ENCODE results near the gene TLR10.
"Not testable (repeated sequence)": the region's sequence is repeated elsewhere in the genome, so short reads cannot be mapped to it uniquely, and the experiment has no call there.

Gene TLR10

DNA sequence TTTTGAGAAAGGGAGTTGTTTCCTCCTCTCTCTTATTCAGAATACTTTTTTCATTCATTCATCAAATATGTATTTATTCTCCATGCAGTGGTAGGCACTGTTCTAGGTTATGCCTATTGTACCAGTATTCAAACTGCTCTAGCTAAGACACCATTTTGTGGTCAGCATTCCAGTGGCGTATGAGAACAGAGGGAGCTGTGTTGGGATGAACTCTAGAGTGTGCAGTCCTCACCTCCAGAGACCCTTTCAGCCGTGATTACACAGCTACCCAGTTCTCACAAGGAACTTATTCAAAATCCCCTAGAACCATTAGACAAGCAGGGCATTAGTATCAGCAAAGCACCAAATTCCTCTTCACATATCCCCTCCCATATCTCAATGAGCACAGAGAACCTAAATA lies 17.6 kb upstream of the TLR10 start:
- no peak for DNase-seq

DNA sequence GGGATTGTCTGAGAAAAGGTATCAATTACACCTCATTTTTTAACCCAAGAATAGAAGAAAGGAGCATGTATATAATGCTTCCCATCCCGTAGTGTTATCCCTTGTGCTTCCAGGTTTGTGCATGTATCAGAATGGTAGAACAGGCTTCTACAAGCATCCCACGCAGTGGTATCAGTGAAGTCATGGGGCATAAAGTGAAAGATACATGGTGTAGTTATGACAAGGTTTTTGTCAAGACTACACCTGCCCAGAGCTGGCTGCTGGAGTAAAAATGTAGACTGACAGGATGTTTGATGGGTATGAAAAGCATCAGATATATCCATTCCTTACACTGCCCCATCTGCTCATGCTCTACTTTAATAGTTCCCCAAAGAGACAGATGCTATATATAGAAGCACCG lies 12.3 kb upstream of the TLR10 start:
- no peak for DNase-seq

DNA sequence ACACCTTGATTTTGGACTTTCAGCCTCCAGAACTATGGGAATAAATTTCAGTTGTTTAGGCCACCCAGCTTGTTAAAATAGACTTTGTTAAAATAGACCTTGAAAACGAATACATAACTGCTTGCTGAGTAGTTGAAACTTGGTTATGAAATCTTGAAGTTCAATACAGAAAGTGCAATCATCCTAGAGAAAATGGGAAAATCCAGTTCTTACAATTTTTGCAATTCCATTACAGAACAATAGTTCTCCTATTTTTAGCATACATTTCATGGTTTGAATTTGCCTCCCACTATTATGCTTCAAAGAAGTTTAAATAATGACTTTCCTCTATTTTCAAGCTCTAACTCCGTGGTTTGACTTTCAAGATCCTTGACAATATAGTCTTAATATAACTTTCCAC lies 11.3 kb upstream of the TLR10 start:
- no peak for DNase-seq

DNA sequence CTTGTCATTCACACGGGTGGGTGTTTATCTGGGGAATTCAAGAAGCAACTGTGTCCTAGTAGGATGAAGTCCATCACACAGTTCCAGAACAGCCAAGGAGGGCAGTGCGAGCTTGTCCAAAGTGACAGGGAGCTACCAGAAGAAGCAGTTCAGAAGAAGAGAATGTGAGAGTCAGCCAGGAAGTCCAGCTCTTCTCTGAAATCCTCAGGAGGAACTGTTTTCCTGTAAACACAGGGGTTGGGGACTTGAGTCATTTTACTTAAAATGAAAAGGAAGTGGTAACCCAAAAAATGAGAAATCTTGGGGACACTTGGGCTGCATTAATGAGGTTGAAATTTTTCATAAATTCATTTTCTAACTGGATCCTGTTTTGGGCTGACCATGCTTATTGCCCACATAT lies 8.2 kb upstream of the TLR10 start:
- no peak for DNase-seq

DNA sequence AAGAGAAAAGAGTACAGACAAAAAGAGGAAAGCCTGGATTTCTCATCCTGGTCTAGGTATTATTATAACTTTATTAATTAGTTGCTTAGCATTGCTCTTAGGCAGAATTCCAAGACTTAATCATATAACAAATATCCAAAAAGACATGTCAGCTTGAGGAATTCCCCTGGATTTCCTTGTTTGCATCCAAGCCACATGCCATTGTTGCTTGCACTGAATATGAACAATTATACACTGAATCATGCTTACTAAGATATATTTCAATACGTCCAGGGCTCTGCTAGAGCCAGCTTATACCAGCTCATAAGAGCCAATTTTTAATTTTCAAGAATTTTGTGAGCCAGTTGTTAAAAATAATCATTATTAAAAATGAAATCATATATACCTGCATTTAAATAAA lies 5.5 kb upstream of the TLR10 start:
- DNase-seq = no peak

DNA sequence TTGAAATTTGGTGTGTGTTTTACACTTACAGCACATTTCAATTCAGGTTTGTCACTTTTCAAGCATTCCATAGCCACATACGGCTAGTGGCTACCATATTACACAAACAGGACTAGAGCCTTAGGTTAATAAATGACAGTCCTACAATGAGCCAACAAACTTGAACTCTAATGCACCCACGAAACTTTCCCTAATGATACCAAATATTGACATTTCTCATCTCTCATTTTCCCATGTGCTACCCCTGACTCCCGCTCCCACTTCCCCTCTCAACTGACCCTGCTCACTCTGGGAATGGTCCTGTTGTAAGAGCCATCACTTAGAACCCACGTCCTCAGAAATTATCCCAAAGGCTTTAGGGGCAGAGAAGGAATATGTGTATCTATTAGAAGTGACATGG lies 4.9 kb upstream of the TLR10 start:
- DNase-seq = no peak

DNA sequence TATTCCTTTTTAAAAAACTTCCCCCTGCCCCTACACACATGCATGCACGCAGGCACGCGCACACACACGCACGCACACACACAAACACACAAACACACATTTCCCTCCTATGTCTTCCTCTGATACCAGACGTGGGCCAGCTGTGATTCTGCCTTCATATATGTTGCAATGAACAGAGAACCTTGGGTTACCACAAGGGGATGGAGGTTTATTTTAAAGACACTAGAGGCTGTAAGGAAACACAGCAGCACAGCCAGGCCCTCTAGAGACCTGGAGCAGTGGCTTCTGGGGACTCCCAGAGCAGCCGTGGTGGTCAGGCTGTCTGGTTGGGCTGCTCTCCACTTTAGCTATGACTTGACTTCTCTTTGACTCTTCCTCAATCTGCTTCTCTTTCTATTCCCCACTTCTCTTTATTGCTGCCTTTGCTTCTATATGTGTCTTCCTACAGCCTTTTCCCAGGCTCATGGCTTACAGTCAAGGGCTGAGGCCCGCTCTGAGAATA lies 3.2 kb upstream of the TLR10 start:
- no peak for DNase-seq

DNA sequence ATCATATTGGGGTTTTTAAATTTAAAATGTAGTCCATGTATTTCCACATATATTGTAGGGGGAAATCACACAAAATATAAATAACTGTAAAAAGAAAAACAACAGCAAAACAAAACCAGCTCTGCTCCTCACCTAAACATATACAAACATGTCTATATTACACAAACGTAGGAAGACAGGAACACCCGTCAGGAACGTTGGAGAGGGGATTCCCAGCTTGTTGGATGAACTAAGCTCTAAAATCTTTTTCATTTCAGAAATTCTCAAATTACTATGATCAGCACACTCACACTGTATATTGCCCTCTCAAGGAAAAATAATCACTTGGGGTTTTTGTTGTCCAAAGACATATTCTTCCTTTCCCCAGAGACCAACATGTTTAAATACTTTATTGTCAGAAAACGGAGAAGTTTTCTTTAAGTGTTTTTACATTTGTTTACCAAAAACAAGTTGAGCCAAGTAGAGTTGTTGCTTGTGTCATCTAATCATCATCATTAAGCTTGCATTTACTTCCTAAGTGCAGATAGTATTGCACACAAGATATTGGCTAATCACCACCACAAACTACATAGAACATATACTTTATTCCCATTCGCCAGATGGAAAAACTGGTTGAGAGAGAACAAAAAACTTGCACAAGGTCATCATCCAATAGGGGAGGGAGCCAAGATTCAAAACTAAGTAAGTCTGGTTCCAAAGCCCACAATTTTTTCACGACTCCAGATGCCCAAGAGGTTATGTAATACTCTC lies 2.4 kb upstream of the TLR10 start:
- no peak for DNase-seq

DNA sequence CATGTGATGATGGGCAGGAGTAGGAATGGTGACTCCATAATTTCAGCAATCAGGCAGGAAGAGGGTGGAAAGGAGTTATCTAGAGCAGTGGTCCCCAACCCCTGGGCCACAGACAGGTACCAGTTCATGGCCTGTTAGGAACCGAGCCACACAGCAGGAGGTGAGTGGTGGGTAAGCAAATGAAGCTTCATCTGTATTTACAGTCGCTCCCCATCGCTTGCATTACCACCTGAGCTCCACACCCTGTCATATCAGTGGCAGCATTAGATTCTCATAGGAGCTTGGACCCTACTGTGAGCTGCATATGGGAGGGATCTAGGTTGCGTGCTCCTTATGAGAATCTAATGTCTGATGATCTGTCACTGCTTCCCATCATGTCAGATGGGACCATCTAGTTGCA lies 1.4 kb upstream of the TLR10 start:
- DNase-seq = no peak

DNA sequence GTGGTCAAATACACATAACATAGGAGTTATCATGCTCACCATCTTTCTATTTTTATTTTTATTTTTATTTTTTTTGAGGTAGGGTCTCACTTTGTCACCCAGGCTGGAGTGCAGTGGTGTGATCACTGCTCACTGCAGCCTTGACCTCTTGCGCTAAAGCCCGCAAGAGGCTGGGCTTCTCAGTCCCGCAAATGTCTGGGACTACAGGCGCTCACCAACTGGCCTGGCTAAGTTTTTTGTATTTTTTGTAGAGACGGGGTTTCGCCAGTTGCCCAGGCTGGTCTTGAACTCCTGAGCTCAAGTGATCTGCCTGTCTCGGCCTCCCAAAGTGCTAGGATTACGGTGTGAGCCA lies 295 bp upstream of the TLR10 start:
- DNase-seq = no peak

DNA sequence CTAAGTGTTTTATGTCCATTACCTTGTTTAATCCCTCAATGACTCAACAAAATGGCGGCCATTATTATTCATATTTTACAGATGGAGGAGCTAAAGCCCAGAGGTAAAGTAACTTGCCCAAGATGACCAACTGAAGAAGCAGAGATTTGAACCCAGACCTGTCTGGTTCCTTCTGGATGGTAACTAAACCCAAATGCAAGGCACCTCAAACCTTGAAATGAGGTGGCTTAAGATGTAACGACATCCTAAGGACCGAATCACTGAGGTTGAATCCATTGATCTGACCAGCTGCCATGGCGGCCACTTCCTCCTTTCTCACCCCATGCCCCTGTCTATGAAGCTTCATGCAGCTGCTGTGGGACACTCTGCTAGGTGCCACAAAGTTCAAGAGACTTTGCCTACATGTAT lies 932 bp downstream of the TLR10 start:
- no peak for DNase-seq

DNA sequence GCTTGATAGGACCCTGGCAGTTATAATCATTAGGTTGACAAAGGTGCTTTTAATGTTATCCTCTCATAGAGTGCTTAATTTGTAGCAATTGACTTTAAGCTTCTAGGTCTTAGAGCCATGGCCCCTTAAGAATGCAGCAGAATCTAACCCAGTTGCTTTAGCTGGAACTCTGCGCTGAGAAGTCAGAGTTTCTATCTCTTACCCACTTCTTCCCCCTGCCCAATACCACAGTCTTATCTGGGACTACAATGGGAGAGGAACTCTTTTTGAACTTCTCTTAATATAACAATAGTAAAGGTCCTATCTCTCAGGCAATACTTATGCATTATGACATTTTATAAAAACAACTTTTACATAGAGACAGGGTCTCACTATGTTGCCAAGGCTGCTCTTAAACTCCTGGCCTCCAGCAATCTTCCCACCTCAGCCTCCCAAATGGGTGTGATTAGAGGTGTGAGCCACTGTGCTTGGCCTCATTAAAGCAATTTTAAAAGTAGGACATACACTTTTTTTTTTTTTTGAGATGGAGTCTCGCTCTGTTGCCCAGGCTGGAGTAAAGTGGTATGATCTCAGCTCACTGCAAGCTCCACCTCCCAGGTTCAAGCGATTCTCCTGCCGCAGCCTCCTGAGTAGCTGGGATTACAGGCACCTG lies 1.8 kb downstream of the TLR10 start:
- no peak for DNase-seq

DNA sequence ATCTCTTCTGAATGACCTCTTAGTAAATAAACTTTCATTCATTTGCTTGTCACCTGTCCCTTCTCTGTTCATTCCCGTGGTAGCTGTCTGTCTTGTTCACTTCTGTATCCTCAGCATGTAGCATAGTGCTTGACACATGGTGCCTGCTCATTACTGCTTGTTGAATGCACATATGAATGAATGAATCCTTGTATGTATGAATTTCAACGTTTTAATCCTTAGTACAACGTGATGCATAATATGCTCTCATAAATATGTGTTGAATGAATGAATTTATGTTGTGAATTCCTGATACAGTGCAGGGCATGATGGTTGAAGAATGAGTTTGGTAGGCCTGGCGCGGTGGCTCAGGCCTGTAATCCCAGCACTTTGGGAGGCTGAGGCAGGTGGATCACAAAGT lies 3.0 kb downstream of the TLR10 start:
- DNase-seq = no peak

DNA sequence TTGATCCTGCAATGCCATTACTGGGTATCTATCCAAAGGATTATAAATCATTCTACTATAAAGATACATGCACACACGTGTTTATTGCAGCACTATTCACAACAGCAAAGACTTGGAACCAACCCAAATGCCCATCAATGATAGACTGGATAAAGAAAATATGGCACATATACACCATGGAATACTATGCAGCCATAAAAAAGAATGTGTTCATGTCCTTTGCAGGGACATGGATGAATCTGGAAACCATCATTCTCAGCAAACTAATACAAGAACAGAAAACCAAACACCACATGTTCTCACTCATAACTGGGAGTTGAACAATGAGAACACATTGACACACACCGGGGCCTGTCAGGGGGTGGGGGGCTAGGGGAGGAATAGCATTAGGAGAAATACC lies 4.9 kb downstream of the TLR10 start:
- DNase-seq = not testable (repeated sequence)

DNA sequence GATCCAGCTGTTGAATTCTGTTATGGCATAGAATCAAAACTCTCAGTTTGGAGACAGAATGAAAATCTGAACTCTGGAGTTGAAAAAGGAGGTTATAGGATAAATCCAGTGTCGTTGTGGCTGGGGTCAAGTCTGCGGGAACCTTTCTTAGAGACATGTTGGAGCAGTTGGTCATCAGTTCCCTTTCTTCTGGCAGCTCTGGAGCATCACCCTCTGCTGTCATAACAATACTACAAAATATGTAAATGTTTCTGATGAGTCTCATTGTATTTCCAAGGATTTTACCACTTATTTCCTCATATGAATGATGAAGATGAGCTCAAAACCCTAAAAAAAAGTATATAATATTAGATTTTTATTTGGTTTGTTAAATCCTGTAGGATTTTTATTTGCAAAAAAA lies 7.5 kb downstream of the TLR10 start:
- no peak for DNase-seq

DNA sequence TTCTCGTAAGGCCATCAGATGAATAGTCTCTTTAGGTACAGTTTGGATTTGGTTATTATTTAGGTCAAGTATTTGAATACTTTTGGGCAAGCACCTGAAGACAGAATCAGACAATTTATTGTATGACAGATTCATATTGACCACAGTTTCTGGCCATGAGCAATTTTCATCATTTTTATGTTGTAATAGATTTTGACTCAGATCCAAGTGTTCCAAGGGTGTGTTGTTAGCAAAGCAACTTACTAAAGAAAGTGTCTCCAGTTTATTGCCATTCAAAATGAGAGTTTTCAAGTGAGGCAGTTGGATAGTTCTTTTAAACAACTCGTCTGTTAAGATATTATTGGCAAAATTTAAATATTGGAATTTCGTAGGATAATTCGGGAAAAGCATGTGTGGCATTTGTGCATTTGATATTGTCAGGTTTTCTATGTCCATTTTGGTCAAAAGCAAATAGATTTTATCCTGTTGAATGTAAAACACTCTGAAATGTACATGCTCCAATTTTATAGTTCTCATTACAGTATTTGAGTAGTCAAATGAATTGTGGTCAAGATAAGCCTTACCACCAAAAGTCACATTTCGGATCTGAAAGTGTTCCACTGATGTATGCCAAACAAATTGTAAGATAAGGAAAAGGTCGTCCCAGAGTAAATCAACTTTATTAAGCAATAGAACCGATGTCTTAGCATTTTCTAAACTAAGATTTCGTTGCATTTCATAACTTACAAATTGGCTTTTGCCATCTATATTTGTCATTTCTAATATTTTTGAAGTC lies 8.4 kb downstream of the TLR10 start:
- no peak for DNase-seq

DNA sequence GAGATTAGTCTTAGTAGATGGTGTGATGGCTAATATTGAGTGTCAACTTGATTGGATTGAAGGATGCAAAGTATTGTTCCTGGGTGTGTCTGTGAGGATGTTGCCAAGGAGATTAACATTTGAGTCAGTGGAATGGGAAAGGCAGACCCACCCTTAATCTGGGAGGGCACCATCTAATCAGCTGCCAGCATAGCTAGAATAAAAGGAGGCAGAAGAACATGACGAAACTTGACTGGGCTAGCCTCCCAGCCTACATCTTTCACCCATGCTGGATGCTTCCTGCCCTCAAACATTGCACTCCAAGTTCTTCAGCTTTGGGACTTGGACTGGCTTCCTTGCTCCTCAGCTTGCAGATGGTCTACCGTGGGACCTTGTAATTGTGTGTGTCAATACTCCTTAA lies 12.5 kb downstream of the TLR10 start:
- DNase-seq = not testable (repeated sequence)

DNA sequence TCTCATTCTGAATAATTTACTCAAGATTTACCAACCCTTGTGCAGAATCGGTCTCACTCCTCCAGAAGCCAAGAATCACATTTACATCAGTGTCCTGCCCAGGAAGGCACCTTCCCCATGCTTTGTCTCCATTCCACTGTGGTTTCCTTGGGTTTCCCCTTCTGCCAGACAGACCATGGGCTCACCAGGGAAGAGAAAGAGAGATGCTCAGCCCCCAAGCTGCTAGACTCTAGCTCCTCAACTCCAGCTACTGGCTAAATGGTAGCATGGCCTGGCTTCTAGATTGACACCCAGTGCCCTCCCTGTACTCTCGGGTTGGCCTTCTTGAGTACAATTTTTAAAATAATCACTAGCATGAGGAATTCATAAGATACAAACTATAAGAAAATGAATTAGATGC lies 12.9 kb downstream of the TLR10 start:
- no peak for DNase-seq

DNA sequence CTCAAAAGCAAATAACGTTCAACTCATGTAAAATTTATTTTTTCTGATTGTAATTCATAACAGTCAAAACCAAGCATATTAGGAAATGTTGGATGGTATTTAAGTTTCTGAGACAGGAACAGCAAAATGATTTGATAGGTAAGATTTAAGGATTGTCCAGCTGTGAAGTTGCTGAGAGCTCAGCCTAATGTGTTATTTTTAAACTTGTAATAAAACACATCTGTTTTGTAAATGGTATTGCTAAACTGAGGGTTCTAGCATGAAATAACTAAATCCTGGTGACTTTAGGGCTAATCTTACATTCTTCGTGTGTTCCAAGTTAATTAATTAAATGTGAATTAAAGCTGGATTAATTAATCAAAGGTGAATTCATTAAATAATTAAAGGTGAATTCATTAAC lies 13.3 kb downstream of the TLR10 start:
- no peak for DNase-seq

DNA sequence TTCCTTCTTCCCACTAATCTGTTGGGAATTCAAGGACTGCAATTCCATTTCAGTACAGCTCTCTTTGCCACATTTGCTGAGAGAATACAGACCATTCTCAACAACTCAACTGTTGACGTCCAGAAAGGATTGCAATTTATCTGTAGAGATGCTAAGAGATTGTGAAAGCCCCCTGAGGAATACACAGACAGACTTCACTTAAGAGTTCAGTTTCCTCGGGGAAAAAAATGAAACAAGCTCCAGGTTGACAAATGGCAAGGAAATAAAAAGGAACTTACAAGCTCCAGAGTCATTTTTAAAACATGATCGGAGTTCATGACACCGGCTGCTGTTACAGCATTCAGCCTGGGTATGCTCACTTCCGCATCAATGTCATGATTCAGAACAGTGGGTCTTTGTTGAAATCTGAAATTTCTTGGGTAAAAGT lies 13.8 kb downstream of the TLR10 start:
- no peak for DNase-seq

DNA sequence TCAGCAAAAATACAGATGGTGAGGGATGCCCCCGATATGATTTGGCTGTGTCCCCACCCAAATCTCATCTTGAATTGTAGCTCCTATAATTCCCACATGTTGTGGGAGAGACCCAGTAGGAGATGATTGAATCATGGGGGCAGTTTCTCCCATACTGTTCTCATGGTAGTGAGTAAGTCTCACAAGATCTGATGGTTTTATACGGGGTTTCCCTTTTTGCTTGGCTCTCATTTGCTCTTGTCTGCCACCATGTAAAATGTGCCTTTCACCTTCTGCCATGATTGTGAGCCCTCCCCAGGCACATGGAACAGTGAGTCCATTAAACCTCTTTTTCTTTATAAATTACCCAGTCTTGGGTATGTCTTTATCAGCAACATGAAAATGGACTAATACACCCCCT lies 15.8 kb downstream of the TLR10 start:
- DNase-seq = not testable (repeated sequence)

DNA sequence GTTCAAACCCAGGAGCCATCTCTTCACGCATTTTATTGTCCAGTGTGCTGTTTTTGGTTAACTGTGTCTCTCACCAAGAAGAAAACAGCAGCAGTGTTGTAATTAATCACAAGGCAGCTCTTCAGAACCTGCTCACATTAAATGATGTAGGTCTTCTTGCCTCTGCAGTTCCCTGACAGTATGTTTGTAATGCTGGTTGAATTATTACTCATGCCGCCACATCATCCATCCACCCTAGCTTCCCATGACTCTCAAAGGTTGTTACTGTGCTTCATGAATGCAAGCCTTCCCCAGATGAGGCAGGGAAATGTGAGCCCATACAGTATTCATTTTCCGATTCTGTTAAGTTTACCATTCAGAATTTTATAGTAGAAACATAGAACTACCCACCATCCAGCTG lies 17.4 kb downstream of the TLR10 start:
- no peak for DNase-seq

DNA sequence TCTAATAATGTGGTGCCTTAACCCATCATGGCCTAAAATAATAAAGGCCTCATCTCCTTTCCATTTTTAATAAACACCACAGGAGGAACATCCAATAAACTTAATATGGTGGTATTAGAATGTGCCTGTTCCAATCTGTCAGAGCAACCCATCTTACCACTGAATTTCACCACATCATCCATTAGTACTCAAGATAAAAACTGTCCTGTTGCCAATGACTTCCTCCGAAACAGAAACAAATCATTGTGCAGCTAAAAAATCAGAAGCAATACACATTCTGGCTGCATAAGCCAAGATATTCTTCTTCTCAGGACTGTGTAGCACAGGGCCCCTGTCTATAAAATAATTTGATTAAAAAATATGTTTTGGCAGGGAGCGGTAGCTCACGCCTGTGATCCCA lies 18.5 kb downstream of the TLR10 start:
- DNase-seq = no peak

DNA sequence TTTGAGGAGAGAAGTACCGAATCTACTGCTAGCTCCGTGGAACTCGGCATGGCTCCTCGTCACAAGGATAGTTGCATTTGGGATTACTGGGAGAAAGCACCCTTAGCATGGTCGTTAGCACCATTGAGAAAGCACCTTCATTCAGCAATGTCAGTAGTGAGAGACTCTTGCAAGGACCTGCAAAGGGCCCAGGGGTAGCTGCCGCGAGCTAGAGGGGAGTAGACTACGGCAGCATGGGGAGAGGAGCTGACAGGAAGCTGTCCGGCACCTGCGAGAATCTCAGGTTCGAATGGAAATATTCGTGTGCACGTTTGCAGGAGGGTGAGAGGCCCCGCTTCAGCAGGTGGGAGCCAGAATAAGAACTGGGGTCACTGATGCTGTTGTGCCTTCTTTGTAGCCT lies 20.2 kb downstream of the TLR10 start:
- no peak for DNase-seq
